CD4-positive, alpha-beta T cell treated with Interleukin-15 for 1 hour (primary cell): ENCODE results near the gene CXCL3.

Source experiments
- DNase-seq: peaks from one replicate; pipeline ENCODE4 v3.0.0-alpha.2; 2020

The CXCL3 gene

DNA sequence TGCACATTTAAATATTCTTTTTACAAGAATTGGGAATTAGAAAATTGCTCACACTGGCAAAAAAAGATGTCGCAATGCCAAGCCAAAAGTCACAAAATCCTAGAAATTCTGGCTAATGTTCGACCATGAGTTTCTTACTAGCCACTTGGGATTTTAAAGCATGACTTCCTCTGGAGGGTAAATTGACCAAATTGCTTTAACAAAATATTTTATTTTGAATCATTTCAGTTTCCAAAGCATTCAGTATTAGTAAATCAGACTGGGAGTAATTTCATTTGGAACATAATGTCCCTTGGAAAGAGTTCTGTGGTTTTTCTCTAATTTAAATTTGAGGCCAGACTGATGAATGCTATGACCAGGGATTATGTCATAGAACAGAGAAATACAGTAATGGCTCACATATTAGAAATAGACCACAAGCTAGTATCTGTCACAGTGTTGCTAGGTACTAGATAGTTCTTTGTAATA is 32.4 kb downstream of the CXCL3 start:
- no peak for DNase-seq

DNA sequence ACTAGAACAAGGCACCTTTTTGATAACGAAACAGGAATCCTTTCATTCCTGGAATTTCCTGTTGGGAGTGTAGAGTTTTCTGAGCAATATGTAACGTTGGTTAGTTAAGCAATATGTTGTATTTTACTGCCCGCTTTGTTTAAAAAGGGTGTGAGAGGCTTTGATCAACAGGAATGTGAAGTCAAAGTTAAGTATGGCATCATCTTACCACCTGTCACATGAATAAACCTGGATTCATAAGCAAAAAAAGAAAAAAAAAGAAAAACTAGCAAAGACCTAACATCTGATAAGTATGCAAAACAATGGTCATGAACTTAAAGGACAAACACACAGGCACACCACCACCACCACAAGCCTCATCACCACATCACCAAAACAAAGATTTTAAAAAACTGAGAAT is 33.0 kb downstream of the CXCL3 start:
- DNase-seq, result no peak

DNA sequence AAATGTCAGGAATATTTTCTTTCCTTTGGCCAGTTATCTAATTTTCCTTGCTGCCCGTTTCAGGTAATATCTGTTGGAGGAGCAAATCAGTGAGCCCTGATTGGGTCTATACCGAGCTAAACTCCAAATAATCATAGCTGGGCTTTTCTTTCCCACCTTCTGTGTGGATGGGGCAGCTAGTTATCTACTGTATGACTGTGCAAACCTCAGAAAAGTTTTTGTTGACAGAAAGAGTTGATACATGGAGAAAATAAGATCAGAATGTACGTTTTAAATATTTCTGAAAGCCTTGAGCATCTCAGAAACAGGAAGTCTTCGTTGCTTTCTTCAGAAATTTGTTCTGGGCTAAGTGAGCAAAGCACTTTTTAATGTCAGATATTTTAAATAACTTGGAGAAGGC is 33.8 kb downstream of the CXCL3 start:
- no peak for DNase-seq

DNA sequence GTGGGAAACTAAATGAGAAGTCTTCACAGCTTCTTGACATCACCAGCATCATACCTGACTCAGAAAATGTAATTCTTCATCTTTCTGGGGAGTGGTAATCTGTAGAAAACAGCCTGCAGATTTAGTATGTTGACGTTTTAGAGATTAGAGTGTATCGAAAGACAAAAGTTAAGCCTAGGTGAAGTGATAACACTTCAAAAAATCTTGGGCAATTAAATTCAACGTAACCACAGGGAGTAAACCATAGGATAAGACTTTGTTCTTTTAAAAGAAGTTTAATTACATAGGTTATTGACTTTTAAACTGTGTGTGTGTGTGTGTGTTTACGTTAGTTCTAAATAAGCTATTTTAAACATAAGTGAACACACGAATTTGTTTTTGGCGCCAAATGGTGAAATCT is 38.2 kb downstream of the CXCL3 start:
- no peak for DNase-seq

DNA sequence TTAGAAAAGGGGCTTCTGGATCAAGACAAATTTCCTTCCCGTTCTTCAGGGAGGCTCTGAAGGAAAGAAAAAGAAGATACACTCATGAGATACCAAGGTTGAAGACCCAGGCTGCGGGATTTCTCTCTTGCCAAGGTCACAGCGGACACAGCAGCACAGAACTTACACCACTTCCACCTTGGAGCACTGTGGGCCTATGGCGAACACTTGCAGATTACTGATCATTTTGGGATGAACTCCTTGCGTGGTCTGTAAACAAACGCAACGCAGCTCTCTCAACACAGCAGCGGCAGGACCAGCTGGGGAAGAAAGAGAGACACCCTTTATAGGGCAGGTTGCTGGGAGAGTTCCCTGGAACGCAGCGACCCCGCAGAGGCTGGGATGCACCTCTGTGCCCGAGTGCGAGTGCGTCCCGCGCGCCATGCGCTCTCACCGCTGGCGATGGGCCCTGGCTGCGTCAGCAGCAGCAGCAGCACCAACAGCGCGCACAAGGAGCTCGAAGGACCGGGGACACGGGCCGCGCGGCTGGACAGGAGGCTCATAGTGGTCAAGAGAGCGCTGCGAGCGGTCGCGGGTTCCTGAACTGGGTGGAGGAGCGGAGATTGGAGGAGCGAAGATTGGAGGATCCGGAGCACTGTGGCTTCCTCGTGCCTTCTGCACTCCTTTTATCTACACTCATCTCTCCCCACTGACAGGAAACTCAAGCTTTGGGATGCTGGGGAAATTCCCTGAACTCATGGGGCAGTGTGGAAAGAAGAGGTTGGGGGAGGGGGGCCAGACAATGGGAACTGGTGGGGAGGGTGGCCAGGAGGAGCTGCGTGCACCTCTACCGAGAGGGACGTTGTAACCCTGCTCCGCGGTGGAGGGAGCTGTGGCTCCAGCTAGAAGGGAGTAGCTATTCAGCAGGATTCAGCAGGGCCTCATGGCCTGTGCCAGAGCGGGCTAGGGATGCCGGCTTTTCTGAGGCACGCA is 40.2 kb downstream of the CXCL3 start, which contains the start of gene CXCL5:
TSS of gene CXCL5 (minus strand) at position 638 of the 972 bp plus-strand sequence. CDS start at position 542, 96 bp downstream.
- DNase-seq, result no peak

DNA sequence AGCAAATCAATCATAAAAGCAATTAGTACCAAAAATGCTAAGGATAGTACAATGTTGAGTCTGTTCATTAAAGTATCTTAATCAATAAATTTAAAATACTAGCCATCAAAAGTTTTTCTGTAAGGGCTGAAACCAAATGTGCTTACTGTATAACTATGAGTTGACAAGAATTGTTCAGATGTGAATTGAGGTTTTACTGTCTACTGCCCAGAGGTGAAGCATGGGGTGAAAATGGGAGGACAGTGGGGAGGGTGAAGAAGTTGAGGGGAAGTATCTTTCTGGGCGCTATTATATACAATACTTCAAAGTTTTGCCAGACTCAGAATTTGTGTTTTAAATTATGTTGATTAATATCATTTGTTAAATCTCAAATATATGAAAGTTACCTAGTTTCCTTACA is 46.4 kb downstream of the CXCL3 start:
- no peak for DNase-seq

DNA sequence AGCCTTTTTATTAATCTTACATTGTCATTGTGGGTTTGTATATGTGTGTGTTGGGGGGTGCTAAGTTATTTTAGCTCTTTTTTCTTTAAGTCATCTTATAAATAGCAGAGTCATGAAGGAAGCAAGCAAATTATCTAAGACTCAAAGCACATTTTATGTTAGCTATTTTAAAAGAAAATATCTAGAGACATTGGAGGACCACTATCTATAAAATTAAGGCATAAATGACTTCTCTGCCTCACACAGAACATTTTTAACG is 46.8 kb downstream of the CXCL3 start:
- no peak for DNase-seq

DNA sequence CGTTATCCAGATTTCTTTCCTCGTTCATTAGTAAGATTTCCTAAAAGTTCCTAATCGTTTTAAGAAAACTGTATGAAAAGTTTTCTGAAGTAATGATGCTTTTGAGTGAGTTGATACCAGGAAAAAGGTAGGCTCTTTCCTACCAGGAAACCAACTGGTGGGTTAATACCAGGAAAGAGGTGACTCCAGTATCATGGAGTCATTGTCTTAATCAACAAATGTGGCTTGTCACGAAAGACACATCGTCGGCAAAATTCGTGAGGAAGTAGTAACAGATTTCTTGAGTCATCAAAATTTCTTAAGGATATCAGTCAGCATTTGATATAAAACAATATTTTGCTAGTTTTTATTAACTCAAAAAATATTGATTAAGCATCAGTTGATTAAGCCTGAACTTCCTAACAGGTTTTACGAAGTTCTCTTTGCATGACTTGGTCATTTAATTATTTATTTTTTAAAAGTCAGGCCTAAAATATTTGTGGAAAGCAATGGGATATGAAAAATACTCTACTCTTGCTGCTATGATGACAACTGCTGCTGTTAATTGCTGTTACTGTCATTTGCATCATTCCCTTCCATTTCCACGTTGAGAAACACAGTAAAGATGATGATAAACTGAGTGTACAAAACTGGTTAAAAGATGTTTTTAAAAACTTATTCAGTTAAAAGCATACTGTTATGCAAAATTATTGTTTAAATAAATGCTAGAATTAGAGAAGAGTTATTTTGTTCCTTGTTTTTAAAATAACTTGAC is 47.3 kb downstream of the CXCL3 start:
- DNase-seq, result no peak

DNA sequence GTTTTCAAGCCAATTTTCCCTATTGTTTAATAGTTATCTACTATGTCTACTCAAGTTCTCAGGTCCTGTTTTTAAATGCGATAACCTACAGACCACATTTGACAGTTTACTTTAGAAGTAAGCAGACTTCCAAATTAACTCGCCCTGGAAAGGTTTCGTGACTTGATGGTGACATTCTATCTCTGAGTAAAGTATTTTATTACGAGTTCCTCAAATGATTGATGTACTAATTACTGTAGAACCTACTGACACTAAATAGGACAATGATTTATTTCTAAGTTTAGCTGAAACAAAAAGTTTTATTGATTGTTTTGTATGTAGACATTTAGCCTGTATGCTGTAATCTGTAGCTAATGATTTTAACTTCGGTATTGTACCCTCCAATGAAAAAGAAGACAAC is 48.6 kb downstream of the CXCL3 start:
- DNase-seq, result no peak

DNA sequence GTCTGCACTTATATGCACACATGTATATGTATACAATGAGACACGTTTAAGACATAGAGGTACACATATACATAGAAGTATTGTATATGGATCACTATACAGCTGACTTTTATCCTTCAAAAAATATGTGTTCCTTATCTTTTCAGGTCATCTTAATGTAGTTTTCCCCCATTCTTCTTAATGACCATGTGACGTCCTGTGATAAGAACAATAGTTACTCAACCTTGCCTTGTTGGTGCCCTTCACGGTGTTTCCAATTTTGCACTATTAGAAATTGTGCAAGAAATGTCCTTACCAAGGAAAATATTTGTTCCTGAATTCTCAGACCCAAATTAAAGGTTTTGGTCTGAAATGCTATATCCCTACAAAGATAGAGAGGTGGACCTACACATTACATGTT is 49.5 kb downstream of the CXCL3 start:
- no peak for DNase-seq

DNA sequence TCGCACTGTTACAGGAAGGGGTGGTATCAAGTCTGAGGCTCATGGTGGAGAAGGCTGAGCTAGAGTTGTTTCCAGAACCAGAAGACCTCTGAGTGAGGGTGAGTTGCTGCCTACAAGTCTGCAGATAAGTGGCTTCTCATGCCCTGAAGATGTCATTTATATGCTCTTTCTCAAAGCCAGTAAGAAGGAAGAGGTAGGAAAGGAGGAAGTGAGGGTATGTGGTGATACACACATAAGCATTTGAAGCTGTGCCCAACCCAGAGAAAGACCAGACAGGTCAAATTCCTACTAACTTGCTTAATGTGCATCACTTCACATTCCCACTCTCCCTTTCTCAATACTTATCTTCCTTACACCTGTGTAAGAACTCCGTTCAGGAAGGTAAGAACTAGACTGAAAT is 50.4 kb downstream of the CXCL3 start, which contains the start of gene PPBP:
TSS of gene PPBP (minus strand) at position 130 of the 400 bp plus-strand sequence. CDS start at position 43, 87 bp downstream.
- DNase-seq, result no peak
